HG03558 (cell line): ENCODE data around the gene YTHDC2.
"Not testable (repeated sequence)": the region's sequence is repeated elsewhere in the genome, so short reads cannot be mapped to it uniquely, and the experiment has no call there.

Source experiments
- ATAC-seq: cut with Tn5 transposase; IDR thresholded peaks from one replicate; pipeline ENCODE4 v1.9.1; 2021; ENCODE audit warnings: moderate number of reproducible peaks; ENCODE audit not compliant: unreplicated experiment; ENCODE audit errors: extremely low read depth

YTHDC2 gene

DNA sequence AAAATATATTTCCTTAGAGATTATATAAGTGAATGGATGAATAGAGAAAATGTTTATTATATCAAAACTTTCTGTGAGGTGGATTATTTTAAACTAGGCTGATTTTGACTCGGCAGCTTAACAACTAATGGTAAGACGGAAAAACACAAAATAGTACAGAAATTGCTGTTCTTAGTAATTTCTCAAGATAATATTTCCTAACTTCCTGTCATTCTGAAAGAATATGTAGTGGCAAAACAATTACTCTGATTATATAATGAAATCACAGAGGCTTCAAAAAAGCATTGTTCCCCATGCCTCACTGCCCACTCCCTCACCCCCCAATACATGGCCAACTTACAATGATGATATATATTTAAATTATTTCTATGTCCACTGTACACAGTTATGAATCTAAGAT lies 85.4 kb downstream of the YTHDC2 start:
- ATAC-seq: no peak

DNA sequence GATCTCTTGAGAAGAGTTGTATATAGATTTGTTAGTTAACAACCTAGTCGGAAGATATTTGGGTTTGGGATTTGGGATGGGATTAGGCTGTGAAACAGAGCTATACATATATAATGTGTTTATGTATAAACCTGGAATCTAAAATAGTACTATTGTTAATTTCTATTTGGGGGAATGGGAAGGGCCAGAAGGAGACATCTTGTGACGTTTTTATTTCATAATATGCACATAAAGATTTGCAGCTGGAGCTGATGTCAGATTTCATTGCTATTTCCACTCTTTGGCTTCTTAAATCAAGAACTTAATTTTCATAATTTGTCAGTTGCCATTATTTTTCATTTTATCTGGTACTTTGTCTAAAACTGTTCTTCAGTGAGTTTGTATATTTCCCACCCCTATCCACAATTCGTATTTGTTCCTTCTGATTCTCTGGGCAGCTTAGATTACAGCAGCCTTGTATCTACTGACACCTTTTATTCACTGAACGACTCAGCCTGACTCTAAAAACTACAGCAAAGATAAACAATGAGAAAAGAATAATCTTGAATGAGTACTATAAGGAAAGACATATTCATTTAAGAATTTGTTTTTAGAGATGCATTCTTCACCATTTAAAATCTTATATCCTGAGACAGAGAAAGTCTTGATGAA lies 86.9 kb downstream of the YTHDC2 start:
- no peak for ATAC-seq

DNA sequence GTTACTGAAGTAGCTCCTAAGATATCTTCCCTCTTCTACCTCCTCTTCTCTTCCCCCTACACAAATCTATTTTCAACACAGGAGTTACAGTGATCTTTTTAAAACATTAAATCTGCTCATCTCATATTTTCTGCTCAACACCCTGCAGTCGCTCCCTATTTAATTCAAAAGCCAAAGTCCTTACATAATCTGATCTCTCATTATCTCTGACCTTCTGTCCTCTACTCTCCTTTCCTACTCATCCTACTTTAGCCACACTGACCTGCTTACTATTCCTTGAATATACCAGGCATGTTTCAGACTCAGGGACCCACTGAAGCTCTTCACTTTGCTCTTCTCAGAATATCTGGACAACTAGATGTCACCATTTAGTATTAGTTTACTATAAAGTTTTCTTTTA lies 87.9 kb downstream of the YTHDC2 start:
- ATAC-seq: no peak

DNA sequence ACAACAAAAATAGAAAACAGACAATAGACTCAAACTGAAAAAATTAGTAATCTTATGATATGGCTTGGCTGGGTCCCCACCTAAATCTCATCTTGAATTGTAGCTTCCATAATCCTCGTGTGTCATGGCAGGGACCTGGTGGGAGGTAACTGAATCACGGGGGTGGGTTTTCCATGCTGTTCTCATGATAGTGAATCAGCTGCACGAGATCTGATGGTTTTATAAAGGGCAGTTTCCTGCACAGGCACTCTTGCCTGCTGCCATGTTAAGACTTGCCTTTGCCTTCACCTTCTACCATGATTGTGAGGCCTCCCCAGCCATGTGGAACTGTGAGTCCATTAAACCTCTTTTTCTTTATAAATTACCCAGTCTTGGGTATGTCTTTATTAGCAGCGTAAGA lies 89.8 kb downstream of the YTHDC2 start:
- not testable (repeated sequence) for ATAC-seq

DNA sequence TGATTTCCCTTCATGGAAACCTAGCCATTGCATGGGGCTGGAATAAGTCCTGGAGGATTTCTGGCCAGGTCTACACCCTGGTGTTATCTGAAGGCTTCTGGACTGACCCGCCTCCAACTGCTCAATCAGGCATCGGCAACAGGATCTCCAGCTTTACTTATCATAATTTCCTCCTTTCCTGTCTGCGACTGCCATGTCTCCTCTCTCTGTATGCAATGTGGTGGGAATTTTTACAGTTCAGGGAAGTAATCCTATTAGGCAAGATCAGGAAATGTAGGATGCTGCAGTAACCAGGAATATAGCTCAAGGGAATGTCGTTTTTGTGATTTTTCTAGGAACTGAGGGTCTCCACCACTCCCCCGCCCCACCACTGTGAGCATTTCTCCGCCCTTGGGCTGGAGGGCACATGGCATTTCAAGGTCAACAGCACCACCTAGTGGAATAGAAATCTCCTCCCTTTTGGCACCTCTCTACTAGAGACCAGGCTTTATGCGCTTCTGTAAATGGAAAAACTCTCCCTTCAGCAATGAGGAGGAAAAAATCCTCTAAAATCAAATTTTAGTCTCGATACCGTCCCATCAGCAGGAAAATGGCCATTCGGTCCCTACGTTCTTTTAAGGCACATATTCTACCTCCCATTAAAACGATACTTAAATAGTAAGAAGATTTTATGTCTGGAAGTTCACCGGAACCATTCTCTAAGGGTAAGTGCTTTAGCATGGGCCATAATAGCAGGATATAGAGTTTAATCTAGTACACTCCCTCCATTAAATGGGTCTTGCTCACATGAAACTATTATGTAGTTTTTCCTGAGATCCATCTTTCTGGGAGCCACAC lies 93.0 kb downstream of the YTHDC2 start:
- ATAC-seq: peak; percentile 80

DNA sequence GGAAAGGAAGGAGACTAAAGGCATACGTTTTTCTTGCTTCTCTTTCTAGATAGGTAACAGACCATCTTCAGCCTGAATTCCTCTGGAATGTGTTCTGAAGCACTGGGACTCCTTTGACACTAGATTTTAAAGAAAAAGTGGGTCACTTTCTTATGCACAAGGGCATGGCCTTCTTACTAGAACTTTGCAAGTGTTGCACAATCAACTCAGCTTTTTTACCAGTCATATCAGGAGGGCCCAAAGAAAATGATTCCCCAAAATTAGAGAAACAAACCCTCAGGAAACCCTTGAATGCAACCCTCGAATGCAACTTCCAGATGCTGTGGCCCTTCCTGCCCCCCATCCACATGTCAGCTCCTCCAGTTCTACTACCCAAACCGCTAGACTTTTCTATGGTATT lies 93.9 kb downstream of the YTHDC2 start:
- no peak for ATAC-seq

DNA sequence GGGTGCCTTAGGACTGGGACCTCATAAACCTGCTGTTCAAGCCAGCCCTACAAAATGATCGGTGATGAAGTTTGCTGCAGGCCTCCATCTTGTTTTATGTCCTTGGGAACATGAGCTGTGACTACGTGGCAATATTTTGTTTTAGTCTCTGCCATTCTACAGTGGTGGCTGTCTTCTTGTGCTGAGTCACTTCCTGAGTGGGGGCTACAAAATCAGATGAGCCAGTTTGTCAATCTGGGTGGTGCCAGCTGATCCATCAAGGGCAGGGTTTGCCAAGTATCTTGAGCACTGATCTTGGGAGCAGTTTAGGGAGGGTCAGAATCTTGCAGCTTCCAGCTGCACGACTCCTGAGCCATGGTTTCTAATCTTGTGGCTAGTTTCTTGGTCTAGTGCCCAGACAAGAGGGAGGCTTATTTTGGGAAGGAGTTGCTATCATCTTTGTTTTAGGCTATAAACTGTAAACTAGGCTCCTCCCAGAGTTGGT lies 94.7 kb downstream of the YTHDC2 start:
- ATAC-seq: no peak

DNA sequence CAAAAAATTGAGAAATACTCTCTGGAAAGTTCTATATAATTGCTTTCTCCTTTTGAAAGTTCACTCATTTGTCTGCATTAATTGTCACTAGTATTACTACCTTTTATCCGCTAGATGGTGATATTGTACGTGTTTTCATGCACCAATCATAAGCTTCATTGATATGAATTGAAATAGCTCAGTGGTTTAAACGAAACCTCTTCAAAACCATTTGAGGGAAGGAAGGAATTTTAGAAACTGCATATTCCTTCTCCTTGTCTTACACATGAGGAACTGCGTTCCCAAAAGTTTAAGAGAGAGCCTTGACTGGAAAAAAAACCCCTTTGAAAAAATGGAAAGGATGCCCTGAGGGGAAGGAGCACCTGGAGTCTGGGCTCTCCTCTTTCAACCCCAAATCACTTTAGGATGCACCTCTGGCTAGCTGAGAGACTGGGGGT lies 98.6 kb downstream of the YTHDC2 start:
- peak; percentile 73 for ATAC-seq

DNA sequence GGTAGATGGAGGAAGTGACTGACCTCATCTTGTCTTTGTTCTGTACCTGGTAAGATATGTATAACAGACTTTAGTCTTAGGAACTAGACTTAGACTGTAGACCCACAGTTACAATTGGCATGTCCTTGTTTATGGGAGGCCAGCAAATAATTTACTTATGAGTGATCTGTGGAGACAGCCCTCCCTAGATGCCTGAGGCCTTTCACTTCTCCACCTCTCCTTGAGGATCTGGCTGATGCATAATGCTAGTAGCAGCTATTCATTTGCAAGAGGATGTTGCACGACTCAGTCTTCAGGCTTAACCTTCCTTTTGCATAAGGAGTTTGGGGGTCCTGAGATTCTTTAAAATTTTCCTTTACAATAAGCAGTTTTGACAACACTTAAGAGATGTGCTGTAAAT lies 100.7 kb downstream of the YTHDC2 start:
- ATAC-seq: no peak

DNA sequence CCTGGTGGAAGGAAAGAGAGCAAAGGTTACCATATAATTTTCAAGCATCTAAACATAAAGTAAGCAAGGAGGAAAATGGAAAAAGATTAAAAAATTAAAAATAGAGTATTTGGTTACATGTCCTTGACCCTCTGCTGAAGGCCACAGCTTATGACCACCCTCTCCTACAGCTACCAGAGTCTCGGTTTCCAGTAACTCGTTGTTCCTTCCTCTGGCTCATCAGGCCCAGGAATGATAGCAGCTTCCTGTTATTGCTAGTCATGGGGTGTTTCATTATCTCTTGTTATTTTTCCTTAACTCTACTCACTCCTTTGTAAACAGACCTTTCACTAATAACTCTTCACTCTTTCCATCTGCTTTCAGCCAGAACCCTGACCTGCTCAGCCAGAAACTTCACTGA lies 102.2 kb downstream of the YTHDC2 start:
- no peak for ATAC-seq

DNA sequence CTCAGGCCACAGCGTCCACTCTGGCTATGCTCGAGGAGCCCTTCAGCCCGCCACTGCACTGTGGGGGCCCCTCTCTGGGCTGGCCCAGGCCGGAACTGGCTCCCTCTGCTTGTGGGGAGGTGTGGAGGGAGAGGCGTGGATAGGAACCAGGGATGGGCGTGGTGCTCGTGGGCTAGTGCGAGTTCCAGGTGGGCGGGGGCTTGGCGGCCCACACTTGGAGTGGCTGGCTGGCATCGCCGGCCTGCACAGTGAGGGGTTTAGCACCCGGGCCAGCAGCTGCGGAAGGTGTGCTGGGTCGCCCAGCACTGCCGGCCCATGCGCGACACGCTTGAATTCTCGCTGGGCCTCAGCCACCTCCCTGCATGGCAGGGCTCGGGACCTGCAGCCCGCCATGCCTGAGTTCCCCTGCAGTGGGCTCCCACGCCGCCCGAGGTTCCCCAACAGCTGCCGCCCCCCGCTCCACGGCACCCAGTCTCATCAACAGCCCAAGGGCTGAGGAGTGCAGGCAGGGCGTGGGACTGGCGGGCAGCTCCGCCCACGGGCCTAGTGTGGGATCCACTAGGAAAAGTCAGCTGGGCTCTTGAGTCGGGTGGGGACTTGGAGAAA lies 103.8 kb downstream of the YTHDC2 start:
- ATAC-seq: no peak

DNA sequence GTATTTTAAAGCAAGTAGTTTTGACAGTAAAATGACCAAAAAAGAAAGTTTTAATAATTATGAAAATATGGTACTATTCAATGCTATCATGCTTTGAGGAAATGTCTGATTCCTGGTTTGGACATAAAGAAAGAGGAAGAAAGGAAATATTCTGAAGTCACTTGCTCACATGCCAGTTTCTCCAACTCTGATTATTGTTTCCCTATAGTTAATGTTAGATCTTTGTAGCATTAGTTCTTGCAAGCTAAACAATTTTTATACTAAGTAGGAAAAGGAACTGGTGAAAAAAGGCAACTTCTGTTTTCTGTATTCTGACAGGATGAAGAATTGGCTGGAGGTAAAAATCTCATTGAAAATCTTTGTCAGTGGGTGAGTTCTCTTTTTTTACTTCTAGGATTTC lies 119.5 kb downstream of the YTHDC2 start:
- no peak for ATAC-seq

DNA sequence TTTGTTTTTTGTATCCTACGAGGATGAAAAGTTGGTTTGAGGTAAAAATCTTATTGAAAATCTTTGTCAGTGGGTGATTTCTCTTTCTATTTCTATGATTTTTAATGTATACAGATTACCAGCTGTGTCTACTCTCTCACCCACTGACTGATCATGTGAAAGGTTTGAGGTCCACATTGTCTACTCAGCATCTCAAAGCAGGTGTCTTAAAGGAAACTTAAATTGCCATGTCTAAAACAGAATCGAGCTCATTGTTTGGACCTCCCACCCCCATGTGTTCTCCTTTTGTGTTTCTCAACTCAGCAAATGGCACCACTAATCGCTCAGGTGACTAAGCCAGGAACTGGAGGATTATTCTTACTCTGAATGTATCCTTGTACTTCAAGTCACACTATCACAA lies 121.5 kb downstream of the YTHDC2 start:
- ATAC-seq: no peak

DNA sequence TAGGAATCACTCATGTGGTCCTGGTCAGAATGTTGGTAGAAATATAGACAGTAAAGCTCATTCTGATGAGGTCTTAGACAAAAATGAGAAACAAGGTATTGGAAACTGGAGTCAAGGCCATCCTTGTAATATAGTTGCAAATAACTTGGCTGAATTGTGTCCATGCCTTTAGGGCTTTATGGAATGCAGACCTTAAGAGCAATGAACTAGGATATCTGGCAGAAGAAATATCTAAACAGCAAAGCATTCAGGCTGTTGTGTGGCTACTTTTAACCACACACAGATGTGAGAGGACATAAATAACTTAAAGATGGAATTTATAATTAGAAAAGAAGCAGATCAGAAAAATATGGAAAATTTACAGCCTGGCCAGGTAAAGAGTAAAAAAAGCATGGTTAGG lies 128.2 kb downstream of the YTHDC2 start:
- ATAC-seq: no peak
